Smooth muscle cell (in vitro differentiated cells): ENCODE data around the gene IL12RB1. TPM values are rescaled to one million over a fixed set of nuclear protein-coding genes. Genes with fewer than 3 reads are reported as not detected.

Experiments used
- DNase-seq: peaks from one replicate; lab custom pipeline; 2025; ENCODE audit not compliant: unreplicated experiment; lab: John Stamatoyannopoulos, UW
- H2AFZ ChIP-seq: fragments of 200-600 bp; sonication (generic); 2 replicates; pipeline ENCODE4 v1.6.0; 2016; ENCODE audit warnings: antibody characterized with exemption, low read depth, mild to moderate bottlenecking
- H3F3A ChIP-seq: fragments of 200-600 bp; sonication (generic); 2 replicates; pipeline ENCODE4 v1.6.0; 2017; ENCODE audit warnings: antibody characterized with exemption, low read depth
- H3K27ac ChIP-seq: fragments of 200-600 bp; sonication (generic); 2 replicates; pipeline ENCODE4 v1.5.1; 2016; ENCODE audit warnings: low read depth, mild to moderate bottlenecking
- H3K27me3 ChIP-seq: fragments of 200-600 bp; sonication (generic); 2 replicates; pipeline ENCODE4 v1.6.1; 2016; ENCODE audit warnings: low read depth, mild to moderate bottlenecking
- H3K36me3 ChIP-seq: fragments of 200-600 bp; sonication (generic); 2 replicates; pipeline ENCODE4 v1.5.1; 2016; ENCODE audit warnings: low read depth
- H3K4me1 ChIP-seq: fragments of 200-600 bp; sonication (generic); 2 replicates; pipeline ENCODE4 v1.5.1; 2016; ENCODE audit warnings: low read depth
- H3K4me2 ChIP-seq: fragments of 200-600 bp; sonication (generic); 2 replicates; pipeline ENCODE4 v1.6.0; 2016; ENCODE audit warnings: mild to moderate bottlenecking
- H3K4me3 ChIP-seq: fragments of 200-600 bp; sonication (generic); 2 replicates; pipeline ENCODE4 v1.5.1; 2016; ENCODE audit warnings: mild to moderate bottlenecking
- H3K79me2 ChIP-seq: fragments of 200-600 bp; sonication (generic); 2 replicates; pipeline ENCODE4 v1.6.0; 2016; ENCODE audit warnings: low read depth, mild to moderate bottlenecking
- H3K9ac ChIP-seq: fragments of 200-600 bp; sonication (generic); 2 replicates; pipeline ENCODE4 v1.6.0; 2016; ENCODE audit warnings: low read depth
- H3K9me3 ChIP-seq: fragments of 200-600 bp; sonication (generic); replicated peaks from 2 replicates; pipeline ENCODE4 v1.5.1; 2016; ENCODE audit warnings: low read depth
- H4K20me1 ChIP-seq: fragments of 200-600 bp; sonication (generic); 2 replicates; pipeline ENCODE4 v1.6.0; 2016; ENCODE audit warnings: low read depth
- WGBS: methylation state at CpG from one replicate; pipeline ENCODE4 v1.1.7; 2016; ENCODE audit warnings: low lambda C conversion rate; 5-methylcytosine and 5-hydroxymethylcytosine counted together
- polyA plus RNA-seq: library from polyadenylated mRNA; unstranded; fragments of >200 nt; fragmentation: Nextera tagmentation; extraction: Ambion mirVana; gene quantifications from 2 replicates; pipeline ENCODE4 v1.2.1, GENCODE V29; 2016
- total RNA-seq: library from RNA; depleted of rRNA; stranded (reverse); fragments of >200 nt; gene quantifications from 2 replicates; pipeline ENCODE4 v1.2.3, GENCODE V29; 2014
- TF ChIP-seq, protein P1 (sequence below): fragments of 200-600 bp; sonication (generic); IDR thresholded peaks from 2 replicates; pipeline ENCODE4 v1.5.1; 2017; ENCODE audit warnings: borderline replicate concordance, mild to moderate bottlenecking, antibody characterized with exemption; ENCODE audit not compliant: insufficient read depth, poor library complexity, severe bottlenecking

The IL12RB1 gene
- total and polyA plus RNA-seq, 2 experiments from 2014 or later: not detected

DNA sequence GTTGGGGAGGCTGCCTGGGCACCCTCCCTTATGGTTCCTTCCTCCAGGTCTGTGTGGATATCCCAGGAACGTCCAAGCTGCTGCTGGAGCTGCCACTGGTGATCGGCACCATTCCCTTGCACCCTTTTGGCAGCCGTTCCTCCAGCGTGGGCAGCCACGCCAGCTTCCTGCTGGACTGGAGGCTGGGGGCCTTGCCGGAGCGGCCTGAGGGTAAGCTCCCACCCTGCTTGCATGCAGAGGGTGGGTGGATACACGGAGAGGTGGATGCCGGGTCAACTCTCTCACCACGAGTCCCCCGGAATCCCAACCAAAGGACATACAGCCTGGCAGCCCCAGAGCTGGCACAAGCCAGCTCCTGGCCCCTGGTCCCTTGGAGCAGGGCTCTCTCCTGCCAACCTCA is 76.6 kb downstream of the IL12RB1 start:
- Histone ChIP-seq H3K9me3 (no peaks in the 10 kb centered on the region), H3K4me2 (no peak overlapping the region), H3K9ac (no peak overlapping the region), H3K27me3 (no peaks in the 10 kb centered on the region), H3K79me2 (no peaks in the 10 kb centered on the region), H4K20me1 (no peaks in the 10 kb centered on the region), H3K27ac (no peak overlapping the region), H3F3A (no peaks in the 10 kb centered on the region), H2AFZ (no peak overlapping the region), H3K4me3 (no peak overlapping the region), H3K4me1 (peaks cover 4% of the 10 kb centered on the region), H3K36me3 (no peaks in the 10 kb centered on the region)
- no peak for DNase-seq
- TF ChIP-seq, protein P1, sequence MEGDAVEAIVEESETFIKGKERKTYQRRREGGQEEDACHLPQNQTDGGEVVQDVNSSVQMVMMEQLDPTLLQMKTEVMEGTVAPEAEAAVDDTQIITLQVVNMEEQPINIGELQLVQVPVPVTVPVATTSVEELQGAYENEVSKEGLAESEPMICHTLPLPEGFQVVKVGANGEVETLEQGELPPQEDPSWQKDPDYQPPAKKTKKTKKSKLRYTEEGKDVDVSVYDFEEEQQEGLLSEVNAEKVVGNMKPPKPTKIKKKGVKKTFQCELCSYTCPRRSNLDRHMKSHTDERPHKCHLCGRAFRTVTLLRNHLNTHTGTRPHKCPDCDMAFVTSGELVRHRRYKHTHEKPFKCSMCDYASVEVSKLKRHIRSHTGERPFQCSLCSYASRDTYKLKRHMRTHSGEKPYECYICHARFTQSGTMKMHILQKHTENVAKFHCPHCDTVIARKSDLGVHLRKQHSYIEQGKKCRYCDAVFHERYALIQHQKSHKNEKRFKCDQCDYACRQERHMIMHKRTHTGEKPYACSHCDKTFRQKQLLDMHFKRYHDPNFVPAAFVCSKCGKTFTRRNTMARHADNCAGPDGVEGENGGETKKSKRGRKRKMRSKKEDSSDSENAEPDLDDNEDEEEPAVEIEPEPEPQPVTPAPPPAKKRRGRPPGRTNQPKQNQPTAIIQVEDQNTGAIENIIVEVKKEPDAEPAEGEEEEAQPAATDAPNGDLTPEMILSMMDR: no peak
- WGBS: 94% methylated on average over 11 of the region's 11 CpGs

DNA sequence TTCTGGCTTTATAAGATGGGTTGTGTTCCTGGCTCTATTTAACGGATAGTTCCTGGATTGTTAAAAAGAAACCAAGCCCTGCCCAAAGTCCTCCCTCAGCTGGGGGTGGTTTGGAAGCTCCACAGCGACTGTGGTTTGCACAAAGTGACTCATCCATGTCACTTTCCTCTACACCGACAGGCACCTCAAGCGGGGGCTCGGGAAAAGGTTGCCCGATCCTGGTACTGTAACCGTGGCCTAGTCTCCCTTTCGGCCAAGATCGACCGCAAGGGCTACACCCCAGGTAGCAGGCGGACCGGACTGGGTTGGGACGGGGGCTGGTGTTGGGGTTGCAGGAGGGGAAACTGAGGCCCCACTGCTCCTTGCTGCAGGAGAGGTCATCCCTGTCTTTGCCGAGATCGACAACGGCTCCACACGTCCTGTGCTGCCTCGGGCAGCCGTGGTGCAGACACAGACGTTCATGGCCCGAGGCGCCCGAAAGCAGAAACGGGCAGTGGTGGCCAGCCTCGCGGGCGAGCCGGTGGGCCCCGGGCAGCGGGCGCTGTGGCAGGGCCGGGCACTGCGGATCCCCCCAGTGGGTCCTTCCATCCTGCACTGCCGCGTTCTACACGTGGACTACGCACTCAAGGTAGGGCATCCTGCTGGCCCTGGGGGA is 77.2 kb downstream of the IL12RB1 start:
- 90% methylated on average over 36 of the region's 37 CpGs for WGBS
- H3K9me3 ChIP-seq: no peaks in the 10 kb centered on the region
- no peaks in the 10 kb centered on the region for H3K36me3 ChIP-seq
- H4K20me1 ChIP-seq: no peaks in the 10 kb centered on the region
- H3K27me3 ChIP-seq: no peaks in the 10 kb centered on the region
- TF ChIP-seq, protein P1: no peak
- H3K79me2 ChIP-seq: no peaks in the 10 kb centered on the region
- H3K9ac ChIP-seq: no peak overlapping the region
- H2AFZ ChIP-seq: no peak overlapping the region
- no peak overlapping the region for H3K4me2 ChIP-seq
- H3F3A ChIP-seq: no peaks in the 10 kb centered on the region
- H3K4me3 ChIP-seq: no peak overlapping the region
- no peak overlapping the region for H3K27ac ChIP-seq
- peaks cover 4% of the 10 kb centered on the region for H3K4me1 ChIP-seq
- no peak for DNase-seq

Other genes starting within 250 kb of the IL12RB1 start
- 8.8 and 10.8 TPM in 2 replicates for gene JAK3, start 239.0 kb downstream of the IL12RB1 start, total RNA-seq
- gene JAK3, start 239.0 kb downstream of the IL12RB1 start, polyA plus RNA-seq: 9.7 and 10.7 TPM in 2 replicates
- 795 and 867 TPM in 2 replicates for gene RPL18A, start 227.0 kb downstream of the IL12RB1 start, total RNA-seq
- gene RPL18A, start 227.0 kb downstream of the IL12RB1 start, polyA plus RNA-seq: 1,267 and 1,311 TPM in 2 replicates
- not detected in 2 replicates for gene SLC5A5, start 215.0 kb downstream of the IL12RB1 start, total RNA-seq
- gene SLC5A5, start 215.0 kb downstream of the IL12RB1 start, polyA plus RNA-seq: not detected in 2 replicates
- gene CCDC124, start 153.9 kb downstream of the IL12RB1 start, total RNA-seq: 32.1 and 34.5 TPM in 2 replicates
- 156 and 179 TPM in 2 replicates for gene CCDC124, start 153.9 kb downstream of the IL12RB1 start, polyA plus RNA-seq
- 0.22 and 5.3 TPM in 2 replicates for gene KCNN1, start 119.8 kb downstream of the IL12RB1 start, total RNA-seq
- 4.2 and 4.6 TPM in 2 replicates for gene KCNN1, start 119.8 kb downstream of the IL12RB1 start, polyA plus RNA-seq
- 3.5 and 4.4 TPM in 2 replicates for gene ARRDC2, start 78.8 kb downstream of the IL12RB1 start, total RNA-seq
- gene ARRDC2, start 78.8 kb downstream of the IL12RB1 start, polyA plus RNA-seq: 4.3 and 6.5 TPM in 2 replicates
- gene MAST3, start 10.8 kb upstream of the IL12RB1 start, total RNA-seq: 3.6 and 4.3 TPM in 2 replicates
- 4.3 and 10.3 TPM in 2 replicates for gene MAST3, start 10.8 kb upstream of the IL12RB1 start, polyA plus RNA-seq
- 22.2 and 22.9 TPM in 2 replicates for gene PIK3R2, start 66.2 kb upstream of the IL12RB1 start, total RNA-seq
- 37.1 and 50.1 TPM in 2 replicates for gene PIK3R2, start 66.2 kb upstream of the IL12RB1 start, polyA plus RNA-seq
- 0.67 and 2.9 TPM in 2 replicates for gene IFI30, start 86.9 kb upstream of the IL12RB1 start, total RNA-seq
- gene IFI30, start 86.9 kb upstream of the IL12RB1 start, polyA plus RNA-seq: 0.64 and 0.87 TPM in 2 replicates
- 11.6 and 13.1 TPM in 2 replicates for gene MPV17L2, start 106.3 kb upstream of the IL12RB1 start, total RNA-seq
- gene MPV17L2, start 106.3 kb upstream of the IL12RB1 start, polyA plus RNA-seq: 27.1 and 28.7 TPM in 2 replicates
- 1.4 and 4.9 TPM in 2 replicates for gene RAB3A, start 117.1 kb upstream of the IL12RB1 start, total RNA-seq
- 3.6 and 3.7 TPM in 2 replicates for gene RAB3A, start 117.1 kb upstream of the IL12RB1 start, polyA plus RNA-seq
- gene PDE4C, start 139.5 kb upstream of the IL12RB1 start, total RNA-seq: 1.1 and 3.1 TPM in 2 replicates
- 1.7 and 1.9 TPM in 2 replicates for gene PDE4C, start 139.5 kb upstream of the IL12RB1 start, polyA plus RNA-seq
- gene IQCN, start 187.5 kb upstream of the IL12RB1 start, total RNA-seq: 3.9 and 4.9 TPM in 2 replicates
- 2.5 and 5.8 TPM in 2 replicates for gene IQCN, start 187.5 kb upstream of the IL12RB1 start, polyA plus RNA-seq
- gene JUND, start 194.7 kb upstream of the IL12RB1 start, total RNA-seq: 79.9 and 164 TPM in 2 replicates
- 464 and 497 TPM in 2 replicates for gene JUND, start 194.7 kb upstream of the IL12RB1 start, polyA plus RNA-seq
- gene LSM4, start 236.1 kb upstream of the IL12RB1 start, total RNA-seq: 116 and 121 TPM in 2 replicates
- 156 and 177 TPM in 2 replicates for gene LSM4, start 236.1 kb upstream of the IL12RB1 start, polyA plus RNA-seq